HepG2 (cell line): ENCODE data around the gene OTUD1. TPM values are rescaled to one million over a fixed set of nuclear protein-coding genes. Genes with fewer than 3 reads are reported as not detected.
A peak's percentile ranks its signal among the peaks of the same experiment; 100 is the strongest.

ENCODE experiments used
- ATAC-seq: fragments of 200-7000 bp; cut with Tn5 transposase; 3 replicates; pipeline ENCODE4 v1.9.1; 2020; ENCODE audit warnings: mild to moderate bottlenecking, moderate library complexity
- BruUV-seq: library from RNA; stranded (reverse); fragments of 400-500 nt; replicated peaks from 2 replicates; lab custom pipeline; 2021; lab: Mats Ljungman, UMichigan
- CTCF ChIA-PET: fragments of 300-600 bp; formaldehyde crosslinking; extraction: SDS; loops from one replicate; lab custom pipeline; 2021; ENCODE audit warnings: low total read pairs, inconsistent platforms, low intra/inter-chr PET ratio; lab: Yijun Ruan, JAX
- POLR2A ChIA-PET: fragments of 350-600 bp; sonication (Branson Sonifier 250); formaldehyde crosslinking; loops from one replicate; lab custom pipeline; 2020; ENCODE audit warnings: antibody characterized with exemption, inconsistent platforms; lab: Yijun Ruan, JAX
- DNase-seq: peaks from one replicate; pipeline ENCODE4 v3.0.0-alpha.2; 2015; ENCODE audit warnings: low spot score
- FAIRE-seq: peaks from 3 replicates; lab custom pipeline; 2011; peaks lifted over from hg19 to GRCh38; lab: Jason Lieb, UNC
- H2AFZ ChIP-seq: one replicate; pipeline ENCODE4 v1.6.1; 2011; ENCODE audit warnings: low read length, inconsistent platforms
- H3K27ac ChIP-seq: fragments of 300-600 bp; 3 replicates; pipeline ENCODE4 v1.8.0; 2011; ENCODE audit warnings: mixed run types, mild to moderate bottlenecking, mixed read lengths, low read length, inconsistent platforms; ENCODE audit not compliant: insufficient read depth; ENCODE audit errors: extremely low read length
- H3K27me3 ChIP-seq, 2 experiments: fragments of 200-600 bp in 1 of 2; 2 replicates in 1 of 2; 3 replicates in 1 of 2; pipeline versions ENCODE4 v1.6.0 to v1.8.0; 2011; ENCODE audit warnings: low read length in 2 of 2, mild to moderate bottlenecking in 2 of 2, moderate library complexity in 2 of 2, inconsistent platforms in 1 of 2; ENCODE audit not compliant: insufficient read depth in 2 of 2, control insufficient read depth in 1 of 2
- H3K36me3 ChIP-seq, 2 experiments: fragments of 200-600 bp in 1 of 2; replicated peaks in 1 of 2; 2 replicates in 1 of 2; 3 replicates in 1 of 2; pipeline versions ENCODE4 v1.5.1 to v1.8.0; 2011; ENCODE audit warnings: low read length in 2 of 2, inconsistent platforms in 1 of 2; ENCODE audit not compliant: insufficient read depth in 2 of 2, control insufficient read depth in 1 of 2
- H3K4me1 ChIP-seq: 2 replicates; pipeline ENCODE4 v1.5.1; 2012; ENCODE audit warnings: low read length, inconsistent platforms; ENCODE audit not compliant: insufficient read depth
- H3K4me2 ChIP-seq: 2 replicates; pipeline ENCODE4 v1.6.0; 2011; ENCODE audit warnings: low read depth, low read length, inconsistent platforms
- H3K4me3 ChIP-seq, 3 experiments: fragments of 200-600 bp in 1 of 3; sonication (generic), shearing (Covaris generic) in 1 of 3; replicated peaks in 1 of 3; 2 replicates each; pipeline ENCODE4 v1.5.1; 2011 to 2016; ENCODE audit warnings: low read length in 3 of 3, inconsistent platforms in 2 of 3, low read depth in 2 of 3, mild to moderate bottlenecking in 2 of 3, control low read depth in 1 of 3, mixed read lengths in 1 of 3; ENCODE audit not compliant: insufficient read depth in 1 of 3
- H3K79me2 ChIP-seq: one replicate; pipeline ENCODE4 v1.6.1; 2011; ENCODE audit warnings: low read length, inconsistent platforms; ENCODE audit not compliant: insufficient read depth
- H3K9ac ChIP-seq: 2 replicates; pipeline ENCODE4 v1.6.0; 2011; ENCODE audit warnings: mild to moderate bottlenecking, low read depth, low read length, inconsistent platforms; ENCODE audit not compliant: insufficient read depth
- H3K9me3 ChIP-seq: 2 replicates; pipeline ENCODE4 v1.5.1; 2012; ENCODE audit warnings: mild to moderate bottlenecking, low read length
- H4K20me1 ChIP-seq: 2 replicates; pipeline ENCODE4 v1.6.0; 2011; ENCODE audit warnings: inconsistent platforms, mild to moderate bottlenecking, low read length, moderate library complexity; ENCODE audit not compliant: insufficient read depth
- ATF4 ChIP-seq, 2 experiments: fragments of 450-650 bp in 1 of 2; sonication (generic) in 1 of 2; formaldehyde crosslinking; IDR thresholded peaks; 2 replicates each; pipeline versions ENCODE4 v1.5.0 to v1.8.0; 2020 to 2022; ENCODE audit warnings: mild to moderate bottlenecking in 1 of 2, missing genetic modification reagents in 1 of 2
- ATRX ChIP-seq: sonication (generic); formaldehyde crosslinking; IDR thresholded peaks from 2 replicates; pipeline ENCODE4 v1.4.0; 2020; ENCODE audit warnings: missing genetic modification reagents, borderline replicate concordance
- CBX1 ChIP-seq: IDR thresholded peaks from one replicate; pipeline ENCODE4 v1.6.1; 2016; ENCODE audit warnings: antibody characterized with exemption, low read depth
- DNMT3B ChIP-seq: conservative IDR thresholded peaks from 2 replicates; pipeline ENCODE4 v1.6.1; 2016; ENCODE audit warnings: missing biosample characterization, control low read depth
- E2F5 ChIP-seq: sonication (generic); formaldehyde crosslinking; conservative IDR thresholded peaks from 2 replicates; pipeline ENCODE4 v1.4.0; 2020; ENCODE audit warnings: missing genetic modification reagents
- HNF4A ChIP-seq: sonication (generic); formaldehyde crosslinking; IDR thresholded peaks from 2 replicates; pipeline ENCODE4 v1.4.0; 2020; ENCODE audit warnings: missing genetic modification reagents
- IRF2 ChIP-seq: IDR thresholded peaks from 2 replicates; pipeline ENCODE4 v1.6.1; 2018; ENCODE audit warnings: missing genetic modification reagents, missing compliant biosample characterization
- LBX2 ChIP-seq: sonication (generic); formaldehyde crosslinking; IDR thresholded peaks from 2 replicates; pipeline ENCODE4 v1.5.0; 2020; ENCODE audit warnings: missing genetic modification reagents, mild to moderate bottlenecking, borderline replicate concordance
- RFX5 ChIP-seq: IDR thresholded peaks from 2 replicates; pipeline ENCODE4 v1.6.1; 2011; ENCODE audit warnings: low read depth, low read length, improper control_type of control experiment
- SAP130 ChIP-seq: IDR thresholded peaks from 2 replicates; pipeline ENCODE4 v1.6.1; 2016; ENCODE audit warnings: low read depth
- XRCC5 ChIP-seq: fragments of 200-400 bp; formaldehyde crosslinking; optimal IDR thresholded peaks from 2 replicates; pipeline ENCODE3; 2017; ENCODE audit warnings: mild to moderate bottlenecking, low read length
- ZNF280B ChIP-seq: sonication (generic); formaldehyde crosslinking; IDR thresholded peaks from 2 replicates; pipeline ENCODE4 v1.5.0; 2020; ENCODE audit warnings: missing genetic modification reagents, mild to moderate bottlenecking, borderline replicate concordance
- ZNF296 ChIP-seq: sonication (generic); formaldehyde crosslinking; conservative IDR thresholded peaks from 2 replicates; pipeline ENCODE4 v1.5.0; 2020; ENCODE audit warnings: mild to moderate bottlenecking, missing genetic modification reagents
- ZNF331 ChIP-seq: sonication (generic); formaldehyde crosslinking; IDR thresholded peaks from 2 replicates; pipeline ENCODE4 v1.4.0; 2020; ENCODE audit warnings: missing genetic modification reagents
- ZNF558 ChIP-seq: sonication (generic); formaldehyde crosslinking; IDR thresholded peaks from 2 replicates; pipeline ENCODE4 v1.9.0; 2022; ENCODE audit warnings: mild to moderate bottlenecking, missing genetic modification reagents, borderline replicate concordance
- ZSCAN9 ChIP-seq: IDR thresholded peaks from 2 replicates; pipeline ENCODE4 v1.6.1; 2016; ENCODE audit warnings: borderline replicate concordance
- WGBS: methylation state at CpG from one replicate; pipeline ENCODE4 v1.1.6; 2017; ENCODE audit warnings: low lambda C conversion rate; 5-methylcytosine and 5-hydroxymethylcytosine counted together
- in situ Hi-C: cut with HindIII; loops from 2 replicates; pipeline ENCODE4 v1.10.0; 2017; ENCODE audit warnings: low pct_unique_long_range_greater_than_20kb; ENCODE audit not compliant: extremely low pct_ligation_motif_present
- intact Hi-C: fragments of 100-400 bp; cut with micrococcal nuclease; formaldehyde crosslinking; loops from one replicate; pipeline ENCODE4 v1.10.0; 2022; ENCODE audit not compliant: unreplicated experiment
- polyA plus RNA-seq, 8 experiments: library from polyadenylated mRNA; depleted of rRNA in 3 of 8; stranded (reverse) in 7 of 8; unstranded in 1 of 8; fragments of >200 nt; fragmentation: Illumina TruSeq in 4 of 8; extraction: Trizol in 4 of 8; gene quantifications; 2 replicates each; pipeline versions ENCODE4 v1.2.1 to v1.2.3, GENCODE V29; 2011 to 2016; ENCODE audit warnings: low read depth in 4 of 8, missing spikeins in 1 of 8, mixed read lengths in 1 of 8; ENCODE audit not compliant: insufficient read depth in 1 of 8
- total RNA-seq, 5 experiments: library from RNA; depleted of rRNA; stranded (reverse); fragments of >200 nt; fragmentation: Illumina TruSeq; extraction: Trizol; gene quantifications; 2 replicates each; pipeline ENCODE4 v1.2.3, GENCODE V29; 2016; ENCODE audit warnings: low read depth in 1 of 5

The OTUD1 gene
- total and polyA plus RNA-seq, 2 of the 13 experiments (the other 11 are each of a cell fraction or from before 2014, with no cell fraction given) = 1.2 to 1.4 TPM

GRCh38 chr10:23461557-23461956 is 22.7 kb downstream of the OTUD1 start (continued):
- peak; percentile 36; the same call in 1 of the 2 replicates for TF ChIP-seq ZNF331 (CRISPR knock-in tag)
- peak; percentile 57 for TF ChIP-seq XRCC5

GRCh38 chr10:23467012-23467411 is 28.1 kb downstream of the OTUD1 start:
- Histone ChIP-seq H3K27ac (no peak overlapping the region), H3K4me2 (no peak overlapping the region), H4K20me1 (no peaks in the 10 kb centered on the region), H3K27me3 (no peaks in the 10 kb centered on the region), H3K9me3 (no peaks in the 10 kb centered on the region), H3K9ac (no peak overlapping the region), H3K4me3 (no peak overlapping the region), H2AFZ (no peak overlapping the region), H3K4me1 (peaks cover 3% of the 10 kb centered on the region), H3K36me3 (no peaks in the 10 kb centered on the region), H3K79me2 (no peaks in the 10 kb centered on the region)
- intact Hi-C loops = no loop called here
- FAIRE-seq = no peak
- BruUV-seq = no TSS peak
- ChIA-PET CTCF (no interaction called here), POLR2A (no interaction called here)
- no peak for ATAC-seq
- DNase-seq = no peak
- in situ Hi-C loops = no loop called here
- TF ChIP-seq ZSCAN9 (no peak), DNMT3B (CRISPR knock-in tag) (no peak), CBX1 (no peak), LBX2 (CRISPR knock-in tag) (no peak), RFX5 (no peak), ZNF280B (CRISPR knock-in tag) (no peak), IRF2 (CRISPR knock-in tag) (no peak), ATRX (CRISPR knock-in tag) (no peak), ZNF558 (no peak), ZNF296 (no peak), SAP130 (CRISPR knock-in tag) (no peak), E2F5 (CRISPR knock-in tag) (no peak), HNF4A (CRISPR knock-in tag) (no peak), ATF4 (CRISPR knock-in tag; IDR thresholded peaks at IDR 0.05) (no peak)
- WGBS = 33% methylated on average over 4 of the region's 4 CpGs
